PC-3 (cell line): ENCODE data around the gene CA7. TPM values are rescaled to one million over a fixed set of nuclear protein-coding genes. Genes with fewer than 3 reads are reported as not detected.

Experiments
- ATAC-seq: fragments of 200-7000 bp; cut with Tn5 transposase; 2 replicates; pipeline ENCODE4 v1.9.1; 2020; ENCODE audit warnings: mild to moderate bottlenecking, moderate library complexity
- BruUV-seq: library from RNA; stranded (reverse); fragments of 400-500 nt; replicated peaks from 2 replicates; lab custom pipeline; 2021; lab: Mats Ljungman, UMichigan
- CTCF ChIA-PET: fragments of 300-600 bp; sonication (Branson Sonifier 250); formaldehyde crosslinking; loops from one replicate; lab custom pipeline; 2022; ENCODE audit warnings: antibody characterized with exemption; lab: Charles Lee
- POLR2A ChIA-PET: fragments of 300-600 bp; sonication (Branson Sonifier 250); formaldehyde crosslinking; loops from one replicate; lab custom pipeline; 2022; ENCODE audit warnings: antibody characterized with exemption; ENCODE audit not compliant: unreplicated experiment; lab: Charles Lee
- DNase-seq: peaks from one replicate; pipeline ENCODE4 v3.0.0-alpha.2; 2015
- H2AFZ ChIP-seq: fragments of 300-600 bp; sonication (generic); 2 replicates; pipeline ENCODE4 v1.6.0; 2016; ENCODE audit warnings: antibody characterized with exemption, low read length
- H3F3A ChIP-seq: fragments of 300-600 bp; sonication (generic); one replicate; pipeline ENCODE4 v1.6.0; 2017; ENCODE audit warnings: antibody characterized with exemption, low read length, control low read depth, mild to moderate bottlenecking; ENCODE audit not compliant: unreplicated experiment
- H3K27ac ChIP-seq: fragments of 300-600 bp; sonication (generic); 2 replicates; pipeline ENCODE4 v1.5.1; 2016; ENCODE audit warnings: mild to moderate bottlenecking, low read length
- H3K27me3 ChIP-seq: fragments of 300-600 bp; sonication (generic); 2 replicates; pipeline ENCODE4 v1.6.1; 2016; ENCODE audit warnings: low read length, mixed read lengths
- H3K36me3 ChIP-seq: fragments of 300-600 bp; sonication (generic); 2 replicates; pipeline ENCODE4 v1.6.1; 2016; ENCODE audit warnings: low read depth, mixed run types, low read length, mixed read lengths
- H3K4me1 ChIP-seq: fragments of 300-600 bp; sonication (generic); 2 replicates; pipeline ENCODE4 v1.5.1; 2016; ENCODE audit warnings: low read length; ENCODE audit not compliant: insufficient read depth
- H3K4me2 ChIP-seq: fragments of 300-600 bp; sonication (generic); 2 replicates; pipeline ENCODE4 v1.6.0; 2016; ENCODE audit warnings: low read length
- H3K4me3 ChIP-seq: fragments of 300-600 bp; sonication (generic); 2 replicates; pipeline ENCODE4 v1.5.1; 2016; ENCODE audit warnings: mild to moderate bottlenecking, low read length, mixed read lengths
- H3K79me2 ChIP-seq: fragments of 300-600 bp; sonication (generic); 2 replicates; pipeline ENCODE4 v1.6.1; 2017; ENCODE audit warnings: low read length, mixed read lengths
- H3K9ac ChIP-seq: fragments of 300-600 bp; sonication (generic); 2 replicates; pipeline ENCODE4 v1.6.0; 2016; ENCODE audit warnings: mild to moderate bottlenecking, low read length
- H3K9me2 ChIP-seq: fragments of 300-600 bp; sonication (generic); replicated peaks from 2 replicates; pipeline ENCODE4 v1.6.1; 2016; ENCODE audit warnings: mixed run types, low read length, mixed read lengths
- H3K9me3 ChIP-seq: fragments of 300-600 bp; sonication (generic); 2 replicates; pipeline ENCODE4 v1.6.1; 2016; ENCODE audit warnings: low read length, mixed read lengths
- H4K20me1 ChIP-seq: fragments of 300-600 bp; sonication (generic); 2 replicates; pipeline ENCODE4 v1.6.1; 2016; ENCODE audit warnings: low read length, mixed read lengths
- EZH2 ChIP-seq: fragments of 300-600 bp; sonication (generic); IDR thresholded peaks from one replicate; pipeline ENCODE4 v1.6.1; 2017; ENCODE audit warnings: antibody characterized with exemption, mild to moderate bottlenecking, low read length; ENCODE audit not compliant: unreplicated experiment
- EZH2phosphoT487 ChIP-seq: fragments of 300-600 bp; sonication (generic); IDR thresholded peaks from 2 replicates; pipeline ENCODE4 v1.6.1; 2018; ENCODE audit warnings: mild to moderate bottlenecking, antibody characterized with exemption, low read length, borderline replicate concordance
- intact Hi-C: fragments of 100-400 bp; cut with micrococcal nuclease; formaldehyde crosslinking; loops from 2 replicates; pipeline ENCODE4 v1.9.0; 2023
- total RNA-seq: library from RNA; depleted of rRNA; stranded (reverse); fragments of >200 nt; gene quantifications from 2 replicates; pipeline ENCODE4 v1.2.3, GENCODE V29; 2014
- TF ChIP-seq, protein P1 (sequence below): fragments of 300-600 bp; sonication (generic); conservative IDR thresholded peaks from 2 replicates; pipeline ENCODE4 v1.5.1; 2017; ENCODE audit warnings: antibody characterized with exemption, low read depth, mild to moderate bottlenecking, low read length

CA7 gene
- total RNA-seq, 1 experiment from 2014 or later, result not detected

DNA sequence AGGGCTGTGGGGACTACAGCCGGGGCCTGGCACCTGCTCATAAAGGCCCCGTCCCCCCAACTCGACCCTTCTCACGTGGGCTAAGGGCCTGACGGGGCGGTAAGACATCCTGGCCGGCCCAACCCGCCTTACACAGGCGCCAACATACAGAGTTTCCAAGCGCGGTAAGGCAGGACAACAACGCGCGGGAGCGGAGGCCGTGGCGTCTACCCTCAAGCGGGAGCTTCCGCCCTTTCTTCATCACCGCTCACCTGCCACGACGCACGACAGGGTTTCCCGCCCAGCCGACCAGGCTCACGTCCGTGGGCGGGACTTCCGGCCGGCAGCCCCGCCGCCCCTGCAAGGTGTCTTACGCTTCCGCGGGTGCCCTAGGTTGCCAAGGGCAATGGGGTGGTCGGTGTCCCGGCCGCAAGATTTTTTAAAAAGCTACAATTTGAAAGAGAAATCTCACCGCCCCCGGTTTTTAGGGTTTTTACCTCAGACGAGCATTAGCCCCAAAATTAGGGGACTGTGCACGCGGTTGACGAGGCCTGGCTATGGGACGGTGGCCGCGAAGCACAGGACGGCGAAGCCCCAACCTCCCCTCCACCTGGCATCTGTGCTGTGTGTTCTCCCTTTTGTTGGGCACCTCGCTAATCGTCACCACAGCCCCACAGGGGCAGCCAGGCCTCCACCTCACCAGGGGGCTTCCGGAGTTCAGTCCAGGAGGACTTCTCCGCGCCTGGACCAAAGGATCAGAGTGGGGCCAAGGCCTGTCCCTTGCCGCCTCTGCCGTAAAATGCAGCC lies 42.7 kb upstream of the CA7 start, which contains the start of gene TERB1:
TSS of gene TERB1 (minus strand) at position 265 of the 786 bp plus-strand sequence. CDS start 4,786 bp downstream, outside the sequence.
- Histone ChIP-seq H3K9me3 (no peaks in the 10 kb centered on the region), H3K79me2 (no peaks in the 10 kb centered on the region), H3K4me2 (no peak within 1 kb of the TSS), H3K4me3 (no peak within 1 kb of the TSS), H2AFZ (no peak within 1 kb of the TSS), H3K27ac (no peak within 1 kb of the TSS), H3F3A (no peaks in the 10 kb centered on the region), H4K20me1 (no peaks in the 10 kb centered on the region), H3K9me2 (no peaks in the 10 kb centered on the region), H3K27me3 (no peaks in the 10 kb centered on the region), H3K36me3 (peaks cover 20% of the 10 kb centered on the region), H3K9ac (no peak within 1 kb of the TSS), H3K4me1 (no peaks in the 10 kb centered on the region)
- no peak for TF ChIP-seq EZH2
- TF ChIP-seq, protein P1, sequence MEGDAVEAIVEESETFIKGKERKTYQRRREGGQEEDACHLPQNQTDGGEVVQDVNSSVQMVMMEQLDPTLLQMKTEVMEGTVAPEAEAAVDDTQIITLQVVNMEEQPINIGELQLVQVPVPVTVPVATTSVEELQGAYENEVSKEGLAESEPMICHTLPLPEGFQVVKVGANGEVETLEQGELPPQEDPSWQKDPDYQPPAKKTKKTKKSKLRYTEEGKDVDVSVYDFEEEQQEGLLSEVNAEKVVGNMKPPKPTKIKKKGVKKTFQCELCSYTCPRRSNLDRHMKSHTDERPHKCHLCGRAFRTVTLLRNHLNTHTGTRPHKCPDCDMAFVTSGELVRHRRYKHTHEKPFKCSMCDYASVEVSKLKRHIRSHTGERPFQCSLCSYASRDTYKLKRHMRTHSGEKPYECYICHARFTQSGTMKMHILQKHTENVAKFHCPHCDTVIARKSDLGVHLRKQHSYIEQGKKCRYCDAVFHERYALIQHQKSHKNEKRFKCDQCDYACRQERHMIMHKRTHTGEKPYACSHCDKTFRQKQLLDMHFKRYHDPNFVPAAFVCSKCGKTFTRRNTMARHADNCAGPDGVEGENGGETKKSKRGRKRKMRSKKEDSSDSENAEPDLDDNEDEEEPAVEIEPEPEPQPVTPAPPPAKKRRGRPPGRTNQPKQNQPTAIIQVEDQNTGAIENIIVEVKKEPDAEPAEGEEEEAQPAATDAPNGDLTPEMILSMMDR, result no peak
- no peak for TF ChIP-seq EZH2phosphoT487
- no peak for DNase-seq
- POLR2A ChIA-PET, result no interaction called here
- intact Hi-C loops, result no loop called here
- BruUV-seq, result no TSS peak
- CTCF ChIA-PET, result no interaction called here
- ATAC-seq, result no peak

- H4K20me1 ChIP-seq, result no peaks in the 10 kb centered on the region
- no peaks in the 10 kb centered on the region for H3K4me1 ChIP-seq
- POLR2A ChIA-PET, result no interaction called here
- intact Hi-C loops, result no loop called here
- no peaks in the 10 kb centered on the region for H3K9me2 ChIP-seq
- no peaks in the 10 kb centered on the region for H3F3A ChIP-seq
- TF ChIP-seq EZH2phosphoT487, result no peak
- no peak for TF ChIP-seq EZH2
- TF ChIP-seq, protein P1, result no peak
- H3K27ac ChIP-seq, result no peak overlapping the region
- BruUV-seq, result no TSS peak
- no peaks in the 10 kb centered on the region for H3K79me2 ChIP-seq
- H3K9ac ChIP-seq, result no peak overlapping the region
- no peaks in the 10 kb centered on the region for H3K27me3 ChIP-seq
- H3K4me2 ChIP-seq, result no peak overlapping the region
- no peaks in the 10 kb centered on the region for H3K9me3 ChIP-seq
- CTCF ChIA-PET, result no interaction called here
- no peak overlapping the region for H3K4me3 ChIP-seq
- no peak overlapping the region for H2AFZ ChIP-seq
- no peak for ATAC-seq
- DNase-seq, result no peak
- H3K36me3 ChIP-seq, result peaks cover 20% of the 10 kb centered on the region
Observed at GRCh38 chr16:66802159-66802558, 42.1 kb upstream of the CA7 start.

GRCh38 chr16:66809765-66810164 lies 34.4 kb upstream of the CA7 start:
- Histone ChIP-seq H3K4me1 (no peaks in the 10 kb centered on the region), H3K4me3 (no peak overlapping the region), H3K27me3 (no peaks in the 10 kb centered on the region), H3K36me3 (peaks cover 19% of the 10 kb centered on the region), H3K9me3 (no peaks in the 10 kb centered on the region), H4K20me1 (no peaks in the 10 kb centered on the region), H3K79me2 (no peaks in the 10 kb centered on the region), H3K9ac (no peak overlapping the region), H2AFZ (no peak overlapping the region), H3K27ac (no peak overlapping the region), H3K4me2 (no peak overlapping the region), H3K9me2 (no peaks in the 10 kb centered on the region), H3F3A (no peaks in the 10 kb centered on the region)
- no TSS peak for BruUV-seq
- ChIA-PET POLR2A (no interaction called here), CTCF (no interaction called here)
- DNase-seq (no peak), ATAC-seq (no peak)
- intact Hi-C loops, result no loop called here
- TF ChIP-seq, protein P1, result no peak
- no peak for TF ChIP-seq EZH2phosphoT487
- no peak for TF ChIP-seq EZH2
